H9 (cell line): ENCODE data around the gene LRP2. TPM values are rescaled to one million over a fixed set of nuclear protein-coding genes. Genes with fewer than 3 reads are reported as not detected.

Source experiments
- DNase-seq: peaks from one replicate; pipeline ENCODE4 v3.0.0-alpha.2; 2017
- H2AFZ ChIP-seq: one replicate; pipeline ENCODE4 v1.6.1; 2013; ENCODE audit warnings: mild to moderate bottlenecking, low read length, control low read depth, moderate library complexity
- H2AK5ac ChIP-seq: 2 replicates; pipeline ENCODE4 v1.6.1; 2013; ENCODE audit warnings: low read length, control low read depth, mixed read lengths; ENCODE audit not compliant: insufficient read length
- H2BK120ac ChIP-seq: one replicate; pipeline ENCODE4 v1.6.1; 2013; ENCODE audit warnings: low read depth, mild to moderate bottlenecking, low read length, control low read depth, inconsistent platforms; ENCODE audit not compliant: poor library complexity, severe bottlenecking
- H2BK12ac ChIP-seq: 2 replicates; pipeline ENCODE4 v1.6.1; 2013; ENCODE audit warnings: low read length, control low read depth, mixed read lengths, low read depth; ENCODE audit not compliant: insufficient read length
- H2BK15ac ChIP-seq: 2 replicates; pipeline ENCODE4 v1.6.1; 2013; ENCODE audit warnings: low read depth, low read length, control low read depth
- H2BK20ac ChIP-seq: one replicate; pipeline ENCODE4 v1.6.1; 2013; ENCODE audit warnings: low read depth, mild to moderate bottlenecking, low read length, control low read depth, inconsistent platforms; ENCODE audit not compliant: poor library complexity, severe bottlenecking
- H2BK5ac ChIP-seq: 2 replicates; pipeline ENCODE4 v1.6.1; 2013; ENCODE audit warnings: low read length, control low read depth, mixed read lengths; ENCODE audit not compliant: insufficient read length
- H3K14ac ChIP-seq: 2 replicates; pipeline ENCODE4 v1.6.1; 2013; ENCODE audit warnings: low read length, control low read depth; ENCODE audit not compliant: insufficient read depth
- H3K18ac ChIP-seq: 2 replicates; pipeline ENCODE4 v1.6.1; 2013; ENCODE audit warnings: low read depth, mild to moderate bottlenecking, mixed read lengths, low read length, control low read depth; ENCODE audit not compliant: insufficient read length
- H3K23ac ChIP-seq: 2 replicates; pipeline ENCODE4 v1.6.1; 2013; ENCODE audit warnings: low read length, control low read depth, mixed read lengths, low read depth; ENCODE audit not compliant: insufficient read length
- H3K23me2 ChIP-seq: 2 replicates; pipeline ENCODE4 v1.6.1; 2013; ENCODE audit warnings: low read depth, mild to moderate bottlenecking, mixed read lengths, low read length, control low read depth; ENCODE audit not compliant: insufficient read length, poor library complexity, severe bottlenecking
- H3K27ac ChIP-seq: 2 replicates; pipeline ENCODE4 v1.5.1; 2013; ENCODE audit warnings: low read length, control low read depth, mixed read lengths, low read depth; ENCODE audit not compliant: insufficient read length
- H3K27me3 ChIP-seq: 2 replicates; pipeline ENCODE4 v1.6.1; 2013; ENCODE audit warnings: low read length, control low read depth, inconsistent platforms; ENCODE audit not compliant: insufficient read depth
- H3K4ac ChIP-seq: 2 replicates; pipeline ENCODE4 v1.6.1; 2013; ENCODE audit warnings: low read depth, mild to moderate bottlenecking, control low read depth, inconsistent platforms, low read length, moderate library complexity
- H3K4me1 ChIP-seq: 2 replicates; pipeline ENCODE4 v1.6.1; 2013; ENCODE audit warnings: low read length, control low read depth, inconsistent platforms; ENCODE audit not compliant: insufficient read depth
- H3K4me2 ChIP-seq: 2 replicates; pipeline ENCODE4 v1.6.1; 2013; ENCODE audit warnings: low read length, control low read depth, mixed read lengths; ENCODE audit not compliant: insufficient read length, insufficient read depth
- H3K56ac ChIP-seq: 2 replicates; pipeline ENCODE4 v1.6.1; 2013; ENCODE audit warnings: low read depth, mild to moderate bottlenecking, mixed read lengths, low read length, control low read depth; ENCODE audit not compliant: insufficient read length
- H3K79me1 ChIP-seq: 2 replicates; pipeline ENCODE4 v1.6.1; 2013; ENCODE audit warnings: low read depth, mild to moderate bottlenecking, moderate library complexity, low read length, control low read depth, inconsistent platforms; ENCODE audit not compliant: insufficient read depth, poor library complexity, severe bottlenecking
- H3K79me2 ChIP-seq: 2 replicates; pipeline ENCODE4 v1.6.1; 2013; ENCODE audit warnings: low read length, control low read depth, inconsistent platforms; ENCODE audit not compliant: insufficient read depth
- H3K9ac ChIP-seq: 2 replicates; pipeline ENCODE4 v1.6.1; 2013; ENCODE audit warnings: low read length, control low read depth, mixed read lengths; ENCODE audit not compliant: insufficient read length; ENCODE audit errors: extremely low read depth
- H3K9me3 ChIP-seq: one replicate; pipeline ENCODE4 v1.6.1; 2013; ENCODE audit warnings: low read depth, low read length, inconsistent platforms; ENCODE audit not compliant: control insufficient read depth
- H3T11ph ChIP-seq: one replicate; pipeline ENCODE4 v1.6.1; 2013; ENCODE audit warnings: mild to moderate bottlenecking, low read length, control low read depth, inconsistent platforms
- H4K20me1 ChIP-seq: one replicate; pipeline ENCODE4 v1.6.1; 2013; ENCODE audit not compliant: control insufficient read depth, insufficient read length, insufficient read depth
- H4K5ac ChIP-seq: 2 replicates; pipeline ENCODE4 v1.6.1; 2013; ENCODE audit warnings: low read depth, mild to moderate bottlenecking, mixed read lengths, low read length, control low read depth; ENCODE audit not compliant: insufficient read length
- H4K8ac ChIP-seq: replicated peaks from 2 replicates; pipeline ENCODE4 v1.6.1; 2013; ENCODE audit warnings: low read length, control low read depth, mixed read lengths, low read depth; ENCODE audit not compliant: insufficient read length
- H4K91ac ChIP-seq: 2 replicates; pipeline ENCODE4 v1.6.1; 2013; ENCODE audit warnings: low read depth, mild to moderate bottlenecking, moderate library complexity, mixed read lengths, low read length, control low read depth; ENCODE audit not compliant: insufficient read length
- H3K27ac Mint-ChIP-seq, 3 experiments: 2 replicates in 2 of 3; 3 replicates in 1 of 3; pipeline ENCODE4 v1.8.0; 2020 to 2021; ENCODE audit warnings: mixed read lengths in 3 of 3, mild to moderate bottlenecking in 1 of 3, moderate library complexity in 1 of 3
- H3K27me3 Mint-ChIP-seq: 2 replicates; pipeline ENCODE4 v1.8.0; 2021; ENCODE audit warnings: low read depth, mild to moderate bottlenecking, moderate library complexity, mixed read lengths
- H3K36me3 Mint-ChIP-seq, 3 experiments: 2 replicates in 2 of 3; 3 replicates in 1 of 3; pipeline ENCODE4 v1.8.0; 2020 to 2021; ENCODE audit warnings: low read depth in 3 of 3, mixed read lengths in 3 of 3; ENCODE audit not compliant: insufficient read depth in 1 of 3
- H3K4me1 Mint-ChIP-seq, 2 experiments: 2 replicates each; pipeline ENCODE4 v1.8.0; 2020; ENCODE audit warnings: mixed read lengths in 2 of 2
- H3K4me3 Mint-ChIP-seq, 2 experiments: 2 replicates in 1 of 2; 3 replicates in 1 of 2; pipeline ENCODE4 v1.8.0; 2020 to 2021; ENCODE audit warnings: mild to moderate bottlenecking in 2 of 2, mixed read lengths in 2 of 2, moderate library complexity in 1 of 2
- H3K9me3 Mint-ChIP-seq, 2 experiments: 2 replicates in 1 of 2; 3 replicates in 1 of 2; pipeline ENCODE4 v1.8.0; 2020; ENCODE audit warnings: mild to moderate bottlenecking in 2 of 2, mixed read lengths in 2 of 2, moderate library complexity in 1 of 2
- CTCF ChIP-seq: fragments of 200-600 bp; sonication (generic); conservative IDR thresholded peaks from 3 replicates; pipeline ENCODE4 v1.8.0; 2021; ENCODE audit warnings: antibody characterized with exemption, mild to moderate bottlenecking
- WGBS: extraction: QIAGEN DNeasy Blood & Tissue Kit; methylation state at CpG from one replicate; pipeline ENCODE4 v1.1.7; 2013; ENCODE audit warnings: missing lambda C conversion rate, low lambda C conversion rate, mixed read lengths; ENCODE audit not compliant: insufficient read length; ENCODE audit errors: extremely low coverage; 5-methylcytosine and 5-hydroxymethylcytosine counted together
- total RNA-seq: library from RNA; stranded (reverse); gene quantifications from 2 replicates; pipeline ENCODE4 v1.2.1, GENCODE V29; 2021

Gene LRP2
- total RNA-seq, 1 experiment from 2014 or later: 1.4 TPM

DNA sequence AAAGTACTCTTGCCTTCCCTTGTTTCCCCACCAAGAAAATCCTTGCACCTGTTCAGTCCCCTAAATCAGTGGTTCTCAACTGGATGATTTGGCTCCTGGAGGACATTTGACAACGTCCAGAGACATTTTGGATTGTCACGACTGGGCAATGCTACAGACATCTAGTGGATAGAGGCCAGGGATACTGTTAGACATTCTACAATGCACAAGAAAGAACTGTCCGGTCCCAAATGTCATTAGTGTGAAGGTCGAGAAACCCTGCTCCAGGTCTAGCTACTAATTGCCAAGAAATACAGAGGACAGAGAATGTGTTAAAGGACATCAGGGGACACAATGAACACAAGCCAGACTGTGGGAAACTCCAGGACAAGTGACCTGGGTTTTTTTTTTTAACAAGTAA is 60.0 kb downstream of the LRP2 start:
- H4K20me1 ChIP-seq: no peaks in the 10 kb centered on the region
- H3K27me3 ChIP-seq: no peaks in the 10 kb centered on the region
- no peak overlapping the region for H3K4me3 Mint-ChIP-seq
- no peak overlapping the region for H3K27ac ChIP-seq
- H3K9me3 Mint-ChIP-seq: peaks cover 0 to 2% of the 10 kb centered on the region in 2 experiments; a peak in 1 of 5 replicates
- no peaks in the 10 kb centered on the region for H3K79me2 ChIP-seq
- H4K91ac ChIP-seq: no peak overlapping the region
- no peak overlapping the region for H2BK12ac ChIP-seq
- H4K5ac ChIP-seq: no peak overlapping the region
- H3K27ac Mint-ChIP-seq: peak overlapping the region in 1 of 3 experiments; percentile 76; a peak in 1 of 7 replicates
- H2AFZ ChIP-seq: no peak overlapping the region
- 0 out of 7 replicates have a peak, but pooled peaks cover 0 to 5% (median 0%) of the 10 kb centered on the region in 3 experiments for H3K36me3 Mint-ChIP-seq
- no peak overlapping the region for H2BK120ac ChIP-seq
- no peak overlapping the region for H3K4ac ChIP-seq
- H3T11ph ChIP-seq: no peak overlapping the region
- no peak overlapping the region for H3K14ac ChIP-seq
- no peaks in the 10 kb centered on the region for H3K9me3 ChIP-seq
- no peak overlapping the region for H3K56ac ChIP-seq
- no peak overlapping the region for H3K18ac ChIP-seq
- no peak overlapping the region for H4K8ac ChIP-seq
- no peaks in the 10 kb centered on the region; the same call in 1 of the 2 replicates for H3K4me1 ChIP-seq
- peaks cover 3% of the 10 kb centered on the region for H3K27me3 Mint-ChIP-seq
- no peak for DNase-seq
- TF ChIP-seq CTCF: no peak
- H3K23me2 ChIP-seq: no peaks in the 10 kb centered on the region
- H2BK15ac ChIP-seq: no peak overlapping the region
- no peak overlapping the region for H3K9ac ChIP-seq
- H2AK5ac ChIP-seq: no peak overlapping the region
- H2BK5ac ChIP-seq: no peak overlapping the region
- H3K79me1 ChIP-seq: no peaks in the 10 kb centered on the region
- H3K4me1 Mint-ChIP-seq: peaks cover 13 to 41% of the 10 kb centered on the region in 2 experiments
- H2BK20ac ChIP-seq: no peak overlapping the region
- no peak overlapping the region for H3K23ac ChIP-seq
- no peak overlapping the region for H3K4me2 ChIP-seq
- WGBS: no CpG with 5 or more reads among the region's 4 CpGs
